ENCODE measurements around the gene LMF1.

The LMF1 gene

GRCh38 chr16:880471-881171, 90.2 kb downstream of the LMF1 start:
- no peak for TF ChIP-seq GATA1 (IDR thresholded peaks at IDR 0.05; ENCODE audit: low read depth, low read length)
- TF ChIP-seq POLR2A (IDR thresholded peaks at IDR 0.05; ENCODE audit: low read length): no peak
- DNase-seq: no peak

- no peak for TF ChIP-seq GATA1 (IDR thresholded peaks at IDR 0.05; ENCODE audit: low read depth, low read length)
- no peak for TF ChIP-seq POLR2A (IDR thresholded peaks at IDR 0.05; ENCODE audit: low read length)
Observed at GRCh38 chr16:879986-880385, 90.8 kb downstream of the LMF1 start.

GRCh38 chr16:879461-879861, 91.3 kb downstream of the LMF1 start:
- no peak for DNase-seq
- TF ChIP-seq GATA1 (IDR thresholded peaks at IDR 0.05; ENCODE audit: low read depth, low read length) (no peak), POLR2A (IDR thresholded peaks at IDR 0.05; ENCODE audit: low read length) (no peak)

More at GRCh38 chr16:879986-880385, 90.8 kb downstream of the LMF1 start:
- DNase-seq: no peak

- TF ChIP-seq GATA1 (IDR thresholded peaks at IDR 0.05; ENCODE audit: low read depth, low read length): no peak
- no peak for TF ChIP-seq POLR2A (IDR thresholded peaks at IDR 0.05; ENCODE audit: low read length)
- no peak for DNase-seq
Observed at GRCh38 chr16:878886-879285, 91.9 kb downstream of the LMF1 start.

GRCh38 chr16:878072-878784, 92.6 kb downstream of the LMF1 start:
- no peak for DNase-seq
- no peak for TF ChIP-seq POLR2A (IDR thresholded peaks at IDR 0.05; ENCODE audit: low read length)
- TF ChIP-seq GATA1 (IDR thresholded peaks at IDR 0.05; ENCODE audit: low read depth, low read length): no peak

- DNase-seq: no peak
- TF ChIP-seq GATA1 (IDR thresholded peaks at IDR 0.05; ENCODE audit: low read depth, low read length) (no peak), POLR2A (IDR thresholded peaks at IDR 0.05; ENCODE audit: low read length) (no peak)
Observed at GRCh38 chr16:877242-878071, 93.3 kb downstream of the LMF1 start.

- no peak for TF ChIP-seq POLR2A (IDR thresholded peaks at IDR 0.05; ENCODE audit: low read length)
- TF ChIP-seq GATA1 (IDR thresholded peaks at IDR 0.05; ENCODE audit: low read depth, low read length): no peak
- DNase-seq: no peak
Observed at GRCh38 chr16:876523-877241, 94.1 kb downstream of the LMF1 start.

- TF ChIP-seq POLR2A (IDR thresholded peaks at IDR 0.05; ENCODE audit: low read length): no peak
- DNase-seq: no peak
Observed at GRCh38 chr16:876041-876335, 94.8 kb downstream of the LMF1 start.

GRCh38 chr16:875182-876040, 95.4 kb downstream of the LMF1 start:
- TF ChIP-seq POLR2A (IDR thresholded peaks at IDR 0.05; ENCODE audit: low read length): no peak
- no peak for TF ChIP-seq GATA1 (IDR thresholded peaks at IDR 0.05; ENCODE audit: low read depth, low read length)
- no peak for DNase-seq

- TF ChIP-seq GATA1 (IDR thresholded peaks at IDR 0.05; ENCODE audit: low read depth, low read length) (no peak), POLR2A (IDR thresholded peaks at IDR 0.05; ENCODE audit: low read length) (no peak)
- DNase-seq: no peak
Observed at GRCh38 chr16:874366-875181, 96.2 kb downstream of the LMF1 start.

GRCh38 chr16:873889-874288, 96.9 kb downstream of the LMF1 start:
- TF ChIP-seq GATA1 (IDR thresholded peaks at IDR 0.05; ENCODE audit: low read depth, low read length): no peak
- no peak for TF ChIP-seq POLR2A (IDR thresholded peaks at IDR 0.05; ENCODE audit: low read length)
- no peak for DNase-seq

- DNase-seq: no peak
- no peak for TF ChIP-seq POLR2A (IDR thresholded peaks at IDR 0.05; ENCODE audit: low read length)
- no peak for TF ChIP-seq GATA1 (IDR thresholded peaks at IDR 0.05; ENCODE audit: low read depth, low read length)
Observed at GRCh38 chr16:873243-873661, 97.5 kb downstream of the LMF1 start.
